Skeletal muscle satellite cell (primary cell): ENCODE results near the gene KATNAL2. TPM values are rescaled to one million over a fixed set of nuclear protein-coding genes. Genes with fewer than 3 reads are reported as not detected.

Source experiments
- H3K27me3 ChIP-seq: 2 replicates; pipeline ENCODE4 v1.7.0; 2013; ENCODE audit warnings: low read length; ENCODE audit not compliant: control insufficient read depth, insufficient read depth
- H3K36me3 ChIP-seq: 2 replicates; pipeline ENCODE4 v1.7.0; 2013; ENCODE audit warnings: mild to moderate bottlenecking, control low read depth, low read length; ENCODE audit not compliant: insufficient read depth
- H3K4me1 ChIP-seq: 2 replicates; pipeline ENCODE4 v1.7.0; 2013; ENCODE audit warnings: low read length; ENCODE audit not compliant: control insufficient read depth, insufficient read depth
- H3K4me2 ChIP-seq: 2 replicates; pipeline ENCODE4 v1.7.0; 2013; ENCODE audit warnings: mild to moderate bottlenecking, low read length
- H3K4me3 ChIP-seq: 2 replicates; pipeline ENCODE4 v1.7.0; 2013; ENCODE audit warnings: low read length
- H3K9ac ChIP-seq: 2 replicates; pipeline ENCODE4 v1.7.0; 2013; ENCODE audit warnings: mild to moderate bottlenecking, low read depth, low read length, moderate library complexity
- H3K9me3 ChIP-seq: replicated peaks from 2 replicates; pipeline ENCODE4 v1.7.0; 2013; ENCODE audit warnings: mild to moderate bottlenecking, control low read depth, low read length
- small RNA-seq: library from RNA; depleted of rRNA; stranded (forward); fragments of <200 nt; gene quantifications from one replicate; pipeline ENCODE3, GENCODE V24; 2012

Gene KATNAL2

GRCh38 chr18:47143899-47144485 lies 226.6 kb downstream of the KATNAL2 start:
- Histone ChIP-seq H3K4me1 (peaks cover 4% of the 10 kb centered on the region), H3K36me3 (no peaks in the 10 kb centered on the region), H3K4me2 (no peak overlapping the region), H3K9me3 (no peaks in the 10 kb centered on the region), H3K4me3 (no peak overlapping the region), H3K27me3 (no peaks in the 10 kb centered on the region), H3K9ac (no peak overlapping the region)

GRCh38 chr18:47146206-47146605 lies 228.8 kb downstream of the KATNAL2 start:
- Histone ChIP-seq H3K36me3 (no peaks in the 10 kb centered on the region), H3K4me3 (no peak overlapping the region), H3K9ac (no peak overlapping the region), H3K9me3 (no peaks in the 10 kb centered on the region), H3K27me3 (no peaks in the 10 kb centered on the region), H3K4me2 (no peak overlapping the region), H3K4me1 (peaks cover 15% of the 10 kb centered on the region)

GRCh38 chr18:47149457-47150028 lies 232.1 kb downstream of the KATNAL2 start:
- H3K27me3 ChIP-seq, result no peaks in the 10 kb centered on the region
- peak overlapping the region; percentile 92 for H3K4me2 ChIP-seq
- H3K4me1 ChIP-seq, result peaks cover 18% of the 10 kb centered on the region
- peaks cover 6% of the 10 kb centered on the region for H3K36me3 ChIP-seq
- H3K9ac ChIP-seq, result peak overlapping the region; percentile 95
- no peaks in the 10 kb centered on the region for H3K9me3 ChIP-seq
- H3K4me3 ChIP-seq, result peak overlapping the region; percentile 85

- Histone ChIP-seq H3K9me3 (no peaks in the 10 kb centered on the region), H3K4me1 (peaks cover 18% of the 10 kb centered on the region), H3K36me3 (peaks cover 13% of the 10 kb centered on the region), H3K4me2 (peak within 1 kb of the TSS; percentile 92), H3K9ac (peak within 1 kb of the TSS; percentile 95), H3K27me3 (no peaks in the 10 kb centered on the region), H3K4me3 (peak within 1 kb of the TSS; percentile 85)
These were observed 232.8 kb downstream of the KATNAL2 start, which contains the start of gene HDHD2 for GRCh38 chr18:47150029-47150823. Gene HDHD2 (minus strand): TSS chr18:47150500. CDS start chr18:47136439, 14,061 bp downstream.

- Histone ChIP-seq H3K4me1 (peaks cover 18% of the 10 kb centered on the region), H3K4me3 (peak overlapping the region; percentile 85), H3K9ac (peak overlapping the region; percentile 95), H3K4me2 (peak overlapping the region; percentile 92), H3K27me3 (no peaks in the 10 kb centered on the region), H3K9me3 (no peaks in the 10 kb centered on the region), H3K36me3 (peaks cover 17% of the 10 kb centered on the region)
These were observed 233.5 kb downstream of the KATNAL2 start for GRCh38 chr18:47150824-47151366.

- Histone ChIP-seq H3K4me3 (peak overlapping the region; percentile 85), H3K9ac (peak overlapping the region; percentile 95), H3K36me3 (peaks cover 17% of the 10 kb centered on the region)
These were observed 234.0 kb downstream of the KATNAL2 start for GRCh38 chr18:47151439-47151838.

More at GRCh38 chr18:47151439-47151838, 234.0 kb downstream of the KATNAL2 start:
- peak overlapping the region; percentile 92 for H3K4me2 ChIP-seq
- H3K4me1 ChIP-seq, result peaks cover 18% of the 10 kb centered on the region
- no peaks in the 10 kb centered on the region for H3K27me3 ChIP-seq
- no peaks in the 10 kb centered on the region for H3K9me3 ChIP-seq

Small RNAs within 50 kb of the gene (small RNA-seq; reads per million reads assigned to genes)
- not detected for gene AC012254.4
